Right lobe of liver (tissue), 4 donors: Measurements from ENCODE around the gene INIP.

ENCODE experiments used
- POLR2A ChIP-seq: fragments of 450-650 bp; IDR thresholded peaks from one replicate; pipeline ENCODE4 v1.6.1; 2017; ENCODE audit warnings: antibody characterized with exemption, mild to moderate bottlenecking
- TF ChIP-seq, protein P1 (sequence below), 4 donors: fragments of 200-600 bp in 3 of 4; fragments of 450-650 bp in 1 of 4; IDR thresholded peaks; one replicate each; pipeline versions ENCODE4 v1.5.1 to v1.8.0; 2016 to 2022; ENCODE audit warnings: antibody characterized with exemption in 4 of 4, mild to moderate bottlenecking in 2 of 4
- donor health status: DM: no; HTN: no; CAD: no.
- donor health status: DM: no; HTN: no; CAD: no.
- donor health status: DM: no; HTN: yes; CAD: no.

DNA sequence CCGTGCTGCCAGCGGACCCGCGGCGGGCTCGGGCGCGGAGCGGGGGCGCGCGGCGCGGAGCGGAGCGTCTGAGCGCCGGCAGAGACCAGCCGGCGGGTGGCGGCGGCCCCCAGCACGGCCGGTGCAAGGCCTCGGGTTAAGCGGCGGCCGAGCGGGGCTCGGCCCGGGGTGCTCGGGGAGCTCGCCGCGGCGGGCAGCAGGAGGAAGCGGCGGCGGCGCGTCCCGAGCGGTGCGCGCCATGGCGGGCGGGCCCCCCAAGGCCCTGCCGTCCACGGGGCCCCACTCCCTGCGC, 32.8 kb upstream of the INIP start:
- TF ChIP-seq, protein P1, sequence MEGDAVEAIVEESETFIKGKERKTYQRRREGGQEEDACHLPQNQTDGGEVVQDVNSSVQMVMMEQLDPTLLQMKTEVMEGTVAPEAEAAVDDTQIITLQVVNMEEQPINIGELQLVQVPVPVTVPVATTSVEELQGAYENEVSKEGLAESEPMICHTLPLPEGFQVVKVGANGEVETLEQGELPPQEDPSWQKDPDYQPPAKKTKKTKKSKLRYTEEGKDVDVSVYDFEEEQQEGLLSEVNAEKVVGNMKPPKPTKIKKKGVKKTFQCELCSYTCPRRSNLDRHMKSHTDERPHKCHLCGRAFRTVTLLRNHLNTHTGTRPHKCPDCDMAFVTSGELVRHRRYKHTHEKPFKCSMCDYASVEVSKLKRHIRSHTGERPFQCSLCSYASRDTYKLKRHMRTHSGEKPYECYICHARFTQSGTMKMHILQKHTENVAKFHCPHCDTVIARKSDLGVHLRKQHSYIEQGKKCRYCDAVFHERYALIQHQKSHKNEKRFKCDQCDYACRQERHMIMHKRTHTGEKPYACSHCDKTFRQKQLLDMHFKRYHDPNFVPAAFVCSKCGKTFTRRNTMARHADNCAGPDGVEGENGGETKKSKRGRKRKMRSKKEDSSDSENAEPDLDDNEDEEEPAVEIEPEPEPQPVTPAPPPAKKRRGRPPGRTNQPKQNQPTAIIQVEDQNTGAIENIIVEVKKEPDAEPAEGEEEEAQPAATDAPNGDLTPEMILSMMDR (IDR thresholded peaks at IDR 0.05), result no peak
- TF ChIP-seq POLR2A, result no peak
